ENCODE results near the gene BTF3.
"Not testable (repeated sequence)": the region's sequence is repeated elsewhere in the genome, so short reads cannot be mapped to it uniquely, and the experiment has no call there.

Gene BTF3

DNA sequence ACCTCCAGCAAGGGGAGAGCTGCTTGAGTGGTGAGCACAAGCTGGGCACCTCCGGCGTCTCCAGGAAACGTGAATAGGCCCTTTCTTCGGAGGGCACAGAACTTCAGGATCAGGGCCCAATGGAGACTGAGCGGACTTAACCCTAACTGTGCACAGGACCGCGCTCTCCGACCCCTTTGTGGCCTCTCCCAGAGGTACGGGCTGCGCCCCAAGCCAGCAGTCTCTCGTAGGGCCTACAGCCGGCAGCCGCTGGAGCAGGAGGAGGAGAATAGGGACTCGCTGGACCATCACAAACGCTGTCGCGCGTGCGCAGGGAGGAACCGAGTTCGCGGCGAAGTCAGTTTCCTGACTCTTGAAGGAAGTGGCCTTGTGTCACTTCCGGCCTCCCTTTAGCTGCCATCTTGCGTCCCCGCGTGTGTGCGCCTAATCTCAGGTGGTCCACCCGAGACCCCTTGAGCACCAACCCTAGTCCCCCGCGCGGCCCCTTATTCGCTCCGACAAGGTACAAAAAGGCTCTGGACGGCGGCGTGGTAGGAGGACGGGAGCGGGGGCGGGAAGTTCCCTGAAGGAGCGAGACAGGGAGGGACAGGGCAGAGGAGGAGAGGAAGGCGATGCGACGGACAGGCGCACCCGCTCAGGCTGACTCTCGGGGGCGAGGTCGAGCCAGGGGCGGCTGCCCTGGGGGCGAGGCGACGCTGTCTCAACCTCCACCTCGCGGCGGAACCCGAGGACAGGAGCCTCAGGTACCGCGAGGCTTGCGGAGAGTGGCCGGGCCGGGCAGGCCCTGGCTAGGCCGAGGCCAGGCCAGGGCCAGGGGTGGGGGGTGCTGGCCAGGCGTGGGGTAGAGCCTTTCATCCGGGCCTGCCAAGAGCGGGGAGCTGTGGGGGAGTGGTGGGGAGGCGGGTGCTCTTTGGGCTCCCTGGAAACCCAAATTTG lies at the start of gene BTF3:
TSS of gene BTF3 (plus strand) at position 386 of the 936 bp plus-strand sequence. CDS start at position 612, 226 bp downstream.
- peak; percentile 94 to 95 for DNase-seq

DNA sequence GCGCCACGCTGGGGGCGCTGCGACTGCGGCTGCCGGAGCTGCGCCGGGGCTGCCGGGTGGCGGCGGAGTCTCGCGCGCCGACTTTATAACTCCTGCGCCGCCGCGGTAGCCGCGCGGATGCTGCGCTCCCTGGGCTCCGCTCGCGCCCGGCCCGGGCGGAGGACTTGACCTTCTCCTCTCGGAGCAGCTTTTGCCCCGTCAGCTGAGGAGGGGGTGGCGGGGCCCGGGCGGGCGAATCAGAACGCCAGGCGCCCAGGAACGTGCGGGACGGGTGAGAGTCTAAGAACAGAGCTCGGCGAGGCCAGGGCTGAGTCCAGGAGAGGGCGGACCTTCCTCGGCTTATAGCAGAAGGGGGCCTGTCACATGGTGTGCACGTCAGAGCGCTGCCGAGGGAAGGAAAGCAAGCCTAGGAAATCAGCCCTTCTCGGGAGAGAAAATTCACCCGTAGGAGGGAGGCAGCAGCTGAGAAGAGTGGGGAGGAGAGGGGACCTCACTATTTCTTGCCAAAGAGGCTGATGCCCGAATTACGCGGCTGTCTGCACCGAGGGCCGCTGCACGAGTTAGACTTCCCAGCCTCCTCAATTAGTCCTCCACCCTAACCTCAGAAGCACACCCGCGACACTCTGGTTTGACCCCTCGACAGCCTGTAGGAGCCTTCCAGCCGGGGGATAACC lies 49.6 kb upstream of the BTF3 start, which contains the start of gene FOXD1:
TSS of gene FOXD1 (minus strand) at position 315 of the 674 bp plus-strand sequence. CDS start 415 bp downstream, outside the sequence.
- DNase-seq, result peak in 1 of 2 donors; percentile 54

DNA sequence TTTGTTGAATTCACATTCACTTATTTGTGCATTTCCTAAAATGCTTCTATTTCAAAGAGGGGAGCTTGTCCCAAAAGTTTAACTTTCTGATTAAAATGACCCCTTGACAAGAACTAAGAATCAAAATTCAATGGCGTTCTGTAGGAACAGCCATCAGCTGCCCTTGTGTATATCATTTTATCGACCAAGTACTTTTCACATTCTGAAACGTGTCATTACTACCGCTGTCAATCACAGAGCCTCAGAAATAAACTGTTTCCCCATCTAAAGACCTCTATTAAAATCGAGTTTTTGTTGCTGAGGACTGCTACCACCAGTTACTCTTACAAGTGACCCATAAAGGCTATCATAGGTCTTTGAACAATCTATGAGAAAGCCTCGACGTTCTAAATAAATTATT lies 48.1 kb upstream of the BTF3 start:
- DNase-seq, result no peak

DNA sequence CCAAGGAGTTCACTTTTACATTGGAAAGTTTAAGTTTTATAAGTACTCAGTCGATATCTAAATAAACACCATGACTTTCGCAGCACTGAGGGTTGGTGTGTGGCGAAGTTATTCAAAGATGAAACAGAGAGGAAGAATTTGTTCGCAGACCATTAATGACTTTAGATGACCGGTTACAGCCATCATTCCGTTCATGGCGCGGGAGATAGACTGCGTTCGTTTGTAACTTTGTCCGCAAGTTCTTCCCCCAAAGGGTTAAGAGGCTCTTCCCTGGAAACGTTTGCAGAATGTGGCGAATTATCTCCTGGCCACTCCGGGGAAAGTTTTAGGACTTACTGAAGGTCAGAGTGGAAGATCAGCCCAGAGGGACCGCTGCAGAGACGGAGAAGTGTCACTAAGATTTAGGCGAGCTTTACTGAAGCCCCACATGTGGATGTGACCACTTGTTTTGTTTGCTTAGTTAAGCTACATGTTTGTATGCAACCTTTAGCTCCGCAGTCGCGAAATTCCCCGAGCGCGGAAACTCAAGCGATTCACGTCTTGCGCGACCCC lies 47.5 kb upstream of the BTF3 start:
- DNase-seq, result peak in 1 of 2 donors; percentile 21

DNA sequence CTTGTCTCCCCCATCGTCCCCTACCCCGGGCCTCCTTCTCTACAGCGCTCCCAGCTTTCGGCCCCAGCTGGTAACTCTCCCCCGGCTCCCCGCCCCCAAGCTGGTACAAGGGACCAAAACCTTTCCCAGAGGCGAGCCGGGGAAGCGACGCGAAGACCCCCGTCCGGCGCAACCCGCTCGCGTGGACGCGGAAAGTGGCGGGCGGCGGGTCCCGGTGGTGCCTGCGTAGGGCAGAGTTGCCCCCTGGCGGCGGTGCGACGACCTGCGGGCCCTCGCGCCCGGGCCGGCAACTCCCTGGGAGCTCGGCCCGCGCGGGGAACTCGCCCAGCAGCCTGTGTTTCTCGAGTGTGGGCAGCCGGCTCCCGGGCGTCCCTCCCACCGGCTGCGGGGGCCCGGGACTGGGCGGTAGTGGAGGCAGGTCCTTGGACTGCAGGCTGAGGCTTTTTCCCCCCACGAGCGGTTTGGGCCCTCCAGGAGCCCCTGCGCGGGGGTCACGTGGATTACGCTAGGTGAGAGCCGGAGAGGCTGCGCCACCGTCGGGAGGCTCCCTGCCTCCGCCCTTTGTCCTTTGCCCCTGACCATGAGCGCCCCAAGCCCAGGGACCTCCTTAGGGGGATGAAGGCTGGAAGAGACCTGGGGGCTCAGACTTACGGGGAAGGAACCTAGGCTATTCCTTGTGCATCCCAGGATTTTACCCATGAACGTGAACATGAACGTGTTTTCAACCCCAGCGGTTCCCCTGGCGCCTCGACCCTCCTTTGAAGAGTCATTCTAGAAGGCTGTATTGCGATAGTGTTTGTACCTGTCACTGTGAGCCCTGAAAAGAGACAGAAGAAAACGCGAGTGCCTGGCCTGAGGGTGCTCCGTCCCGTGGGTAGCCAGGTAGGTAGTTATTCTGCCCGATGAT lies 46.8 kb upstream of the BTF3 start:
- peak; percentile 42 to 73 for DNase-seq

DNA sequence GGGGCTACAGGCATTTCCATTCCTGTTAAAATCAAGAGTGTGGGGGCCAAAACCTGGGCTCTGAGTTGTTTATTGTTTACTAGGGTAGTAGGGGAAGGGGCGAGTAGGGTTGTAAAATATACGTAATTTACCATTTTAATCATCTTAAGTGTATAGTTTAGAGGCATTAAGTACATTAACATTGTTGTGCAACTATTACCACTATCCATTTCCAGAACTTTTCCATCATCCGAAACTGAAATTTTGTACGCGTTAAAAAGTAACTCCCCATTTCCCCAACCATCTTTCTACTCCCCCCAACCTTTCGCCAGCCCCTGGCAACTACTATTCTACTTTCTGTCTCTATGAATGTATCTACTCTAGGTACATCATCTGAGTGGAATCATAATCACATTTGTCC lies 46.0 kb upstream of the BTF3 start:
- DNase-seq, result no peak

DNA sequence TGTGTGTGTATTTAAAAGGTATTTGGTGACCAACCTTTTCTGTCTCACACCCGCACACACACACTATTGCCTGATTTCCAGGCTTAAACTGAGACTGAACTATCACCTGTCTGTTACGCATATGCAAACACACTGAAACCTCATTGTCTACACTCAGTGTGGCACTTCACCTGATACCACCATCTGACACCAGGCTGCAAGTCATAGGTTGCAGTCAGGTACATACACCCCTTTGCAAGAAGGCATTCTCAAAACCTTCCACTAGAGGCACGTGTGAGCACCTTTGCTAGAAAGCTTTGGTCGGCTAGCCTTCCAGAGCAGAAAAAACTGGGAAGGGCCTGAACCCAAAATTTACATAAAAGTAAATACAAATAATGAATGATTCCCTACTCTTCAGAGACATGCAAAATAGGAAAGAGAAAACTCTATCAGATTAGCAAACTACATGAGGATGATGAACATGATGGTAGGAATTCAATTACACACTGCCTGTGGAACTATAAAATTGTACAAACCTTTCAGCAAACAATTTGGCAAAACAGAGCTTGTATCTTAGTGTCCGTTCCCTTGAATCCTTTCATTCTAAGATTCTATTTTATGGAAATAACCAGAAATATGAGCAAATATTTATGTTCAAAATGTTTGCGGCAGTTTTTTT lies 43.7 kb upstream of the BTF3 start:
- DNase-seq, result peak in 1 of 2 donors; percentile 55

DNA sequence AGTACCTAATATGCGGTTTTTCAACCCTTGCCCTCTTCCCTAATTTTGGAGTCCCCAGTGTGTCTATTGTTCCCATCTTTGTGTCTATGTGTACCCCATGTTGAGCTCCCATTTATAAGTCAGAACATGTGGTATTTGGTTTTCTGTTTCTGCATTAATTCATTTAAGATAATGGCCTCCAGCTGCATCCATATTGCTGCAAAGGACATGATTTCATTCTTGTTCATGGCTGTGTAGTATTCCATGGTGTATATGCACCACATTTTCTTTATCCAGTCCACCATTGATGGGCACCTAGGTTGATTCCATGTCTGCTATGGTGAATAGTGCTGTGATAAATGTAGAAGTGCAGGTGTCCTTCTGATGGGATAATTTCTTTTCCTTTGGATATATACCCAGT lies 41.8 kb upstream of the BTF3 start:
- DNase-seq, result not testable (repeated sequence)

DNA sequence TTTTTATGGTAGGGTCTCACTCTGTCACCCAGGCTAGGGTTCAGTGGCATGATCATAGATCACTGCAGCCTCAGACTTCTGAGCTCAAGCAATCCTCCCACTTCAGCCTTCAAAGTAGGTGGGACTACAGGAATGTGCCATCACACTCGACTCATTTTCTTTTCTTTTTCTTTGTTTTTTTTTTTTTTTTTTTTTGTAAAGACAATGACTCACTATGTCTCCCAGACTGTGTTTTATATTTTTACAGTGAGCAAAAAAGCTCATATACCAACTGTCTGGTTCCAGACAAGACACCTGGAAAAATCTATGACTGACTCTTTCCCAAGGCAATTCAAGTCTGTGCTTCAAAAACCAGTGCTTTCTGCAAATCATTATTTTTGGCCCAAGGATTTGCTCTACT lies 38.9 kb upstream of the BTF3 start:
- DNase-seq, result no peak

DNA sequence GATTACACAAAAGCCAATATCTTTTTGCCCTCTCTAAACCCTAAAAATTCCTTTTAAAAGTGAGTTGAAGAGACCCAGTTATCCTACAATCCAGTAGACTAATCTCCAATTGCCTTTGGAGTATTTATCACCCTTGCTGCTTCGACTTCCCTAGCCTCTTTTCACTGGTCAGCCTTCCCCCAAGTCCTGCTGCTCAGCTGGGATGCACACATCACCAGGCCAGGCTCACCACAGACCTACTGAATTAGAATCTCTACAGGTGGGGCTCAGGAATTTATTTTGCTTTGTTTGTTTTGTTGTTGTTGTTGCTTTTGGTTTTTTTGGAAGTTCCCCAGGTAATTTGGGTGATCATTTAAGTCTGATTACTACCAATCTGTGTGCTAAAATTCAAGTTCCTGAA lies 38.1 kb upstream of the BTF3 start:
- no peak for DNase-seq

DNA sequence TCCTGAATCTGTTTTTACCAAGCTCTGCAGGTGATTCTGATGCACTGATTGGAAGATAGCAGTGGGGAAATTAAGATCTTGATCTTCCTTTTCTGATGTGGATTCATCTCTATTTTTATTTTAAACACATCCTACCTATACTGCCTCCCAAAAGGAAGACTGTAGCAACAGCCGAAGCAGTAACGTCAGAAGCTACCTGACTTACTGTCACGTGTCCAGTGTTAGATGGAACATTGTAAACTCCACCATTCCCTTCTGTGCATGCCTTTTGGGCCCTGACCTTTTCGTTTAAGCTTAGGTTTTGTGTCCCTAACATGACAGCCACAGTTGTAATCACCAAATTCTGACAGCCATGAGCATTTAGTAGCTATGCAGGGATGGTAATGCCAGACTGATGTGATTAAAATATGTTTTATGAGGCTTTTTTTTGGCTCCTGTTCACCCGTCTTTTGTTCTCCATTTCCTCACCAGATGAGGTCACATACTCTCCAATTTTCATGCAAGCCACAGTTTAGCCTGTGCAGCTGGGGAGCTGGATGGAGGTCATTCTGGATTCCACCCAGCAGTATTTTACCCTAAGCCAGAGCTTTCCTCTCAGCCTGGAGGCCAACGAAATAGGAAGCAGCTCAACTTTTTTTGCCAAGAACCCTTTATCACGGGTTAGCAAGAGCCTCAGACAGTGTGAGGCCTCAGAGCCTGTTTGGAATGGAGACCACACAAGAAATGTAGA lies 34.1 kb upstream of the BTF3 start:
- no peak for DNase-seq

DNA sequence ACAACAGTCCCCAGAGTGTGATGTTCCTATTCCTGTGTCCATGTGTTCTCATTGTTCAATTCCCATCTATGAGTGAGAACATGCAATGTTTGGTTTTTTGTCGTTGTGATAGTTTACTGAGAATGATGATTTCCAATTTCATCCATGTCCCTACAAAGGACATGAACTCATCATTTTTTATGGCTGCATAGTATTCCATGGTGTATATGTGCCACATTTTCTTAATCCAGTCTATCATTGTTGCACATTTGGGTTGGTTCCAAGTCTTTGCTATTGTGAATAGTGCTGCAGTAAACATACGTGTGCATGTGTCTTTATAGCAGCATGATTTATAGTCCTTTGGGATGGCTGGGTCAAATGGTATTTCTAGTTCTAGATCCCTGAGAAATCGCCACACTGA lies 29.6 kb upstream of the BTF3 start:
- DNase-seq, result not testable (repeated sequence)

DNA sequence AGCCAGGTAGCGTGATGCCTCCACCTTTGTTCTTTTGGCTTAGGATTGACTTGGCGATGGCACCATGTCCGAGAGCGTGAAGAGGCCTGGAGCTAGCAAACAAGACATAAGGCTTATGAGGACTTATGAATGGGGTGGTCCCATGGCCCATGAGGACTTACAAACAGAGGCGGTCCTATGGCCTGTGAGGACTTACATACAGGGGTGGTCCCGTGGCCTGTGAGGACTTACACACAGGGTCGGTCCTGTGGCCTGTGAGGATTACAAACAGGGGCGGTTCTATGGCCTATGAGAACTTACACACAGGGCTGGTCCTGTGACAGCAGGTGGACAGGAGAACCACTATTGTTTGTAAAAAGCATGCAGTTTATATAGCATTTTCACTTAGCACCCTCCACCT lies 28.4 kb upstream of the BTF3 start:
- no peak for DNase-seq

DNA sequence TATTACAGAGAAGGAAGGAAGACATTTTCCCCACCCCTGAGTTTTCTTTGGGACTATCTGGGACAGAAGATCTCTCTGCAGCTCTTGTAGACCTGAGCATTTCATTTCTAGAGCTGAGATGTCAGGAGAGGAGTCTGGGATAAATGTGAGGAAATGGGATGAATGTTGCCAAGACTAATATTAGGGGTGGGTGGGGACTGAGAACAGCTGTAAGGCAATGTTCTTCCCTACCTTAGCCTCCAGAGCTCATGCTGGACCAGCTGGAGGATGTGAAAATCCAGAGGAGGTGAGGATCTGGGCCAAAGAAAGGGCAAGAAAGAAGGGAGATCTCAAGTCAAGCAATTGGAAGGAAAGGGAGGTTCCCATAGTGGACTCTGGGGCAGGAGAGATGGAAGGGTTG lies 26.6 kb upstream of the BTF3 start:
- no peak for DNase-seq

DNA sequence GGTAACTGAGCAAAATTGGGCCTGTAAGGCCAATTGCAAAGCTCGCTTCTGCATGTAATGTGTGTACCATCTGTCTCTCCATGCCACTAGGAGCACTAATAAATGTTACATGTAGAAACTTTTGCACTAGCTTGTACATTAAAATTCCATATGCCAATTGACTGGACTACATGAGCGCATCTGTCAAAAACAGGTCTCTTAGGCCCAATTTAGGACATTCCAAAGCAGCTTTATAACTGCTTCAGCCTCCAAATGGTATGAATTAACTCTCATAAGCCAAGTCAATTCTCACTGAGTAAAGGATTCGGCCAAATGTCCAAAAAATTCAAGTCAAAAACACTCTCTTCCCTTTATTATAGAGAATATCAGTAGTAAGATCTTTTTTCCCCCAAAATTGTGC lies 26.1 kb upstream of the BTF3 start:
- no peak for DNase-seq

DNA sequence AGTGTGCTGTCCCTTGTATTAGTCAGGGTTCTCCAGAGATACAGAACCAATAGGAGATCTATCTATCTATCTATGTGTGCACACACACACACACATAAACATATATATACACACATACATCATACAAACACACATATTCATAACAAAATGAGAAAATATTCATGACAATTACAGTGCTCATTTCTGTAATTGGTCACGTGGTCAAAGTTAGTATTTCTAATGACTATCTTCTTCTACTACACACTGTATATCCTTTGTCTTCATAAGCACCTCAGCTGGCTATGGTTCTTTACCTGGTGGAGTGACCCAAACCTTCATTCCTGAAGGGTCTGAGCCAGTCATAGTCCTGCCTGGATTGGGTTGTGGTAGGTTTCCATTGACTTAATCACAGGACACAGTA lies 17.7 kb upstream of the BTF3 start:
- DNase-seq, result no peak

DNA sequence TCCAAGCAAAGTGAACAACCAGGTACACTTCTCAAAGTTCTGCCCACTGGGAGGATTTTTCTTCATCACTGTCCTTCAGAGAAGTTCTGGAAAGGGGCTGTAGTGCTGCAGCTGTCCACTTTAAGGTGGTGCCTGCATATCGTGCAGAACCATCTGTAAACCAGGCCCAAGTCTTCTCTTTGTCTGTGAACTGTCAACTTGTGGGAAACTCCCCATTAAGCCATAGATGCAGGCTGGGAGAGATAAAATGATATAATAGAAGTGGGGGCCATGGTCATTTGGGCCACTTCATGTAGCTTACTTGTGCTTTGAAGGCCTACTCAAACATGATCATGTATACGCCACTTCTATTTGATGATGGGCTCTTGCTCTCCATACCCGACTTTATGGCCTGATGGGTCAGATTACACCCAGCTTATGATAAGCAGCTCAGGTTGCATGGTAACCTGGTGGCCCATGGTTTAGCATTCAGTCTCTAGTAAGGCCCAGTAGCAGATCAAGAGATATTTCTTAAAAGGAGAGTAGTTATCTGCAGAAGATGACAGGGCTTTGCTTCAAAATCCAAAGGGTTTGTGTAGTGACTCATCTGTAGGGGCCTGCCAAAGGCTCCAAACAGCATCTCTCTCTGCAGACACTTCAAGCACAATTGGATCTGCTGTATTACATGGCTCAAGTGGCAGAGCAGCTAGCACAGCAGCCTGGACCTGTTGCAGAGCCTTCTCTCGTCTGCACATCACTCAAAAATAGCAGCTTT lies 15.7 kb upstream of the BTF3 start:
- no peak for DNase-seq

DNA sequence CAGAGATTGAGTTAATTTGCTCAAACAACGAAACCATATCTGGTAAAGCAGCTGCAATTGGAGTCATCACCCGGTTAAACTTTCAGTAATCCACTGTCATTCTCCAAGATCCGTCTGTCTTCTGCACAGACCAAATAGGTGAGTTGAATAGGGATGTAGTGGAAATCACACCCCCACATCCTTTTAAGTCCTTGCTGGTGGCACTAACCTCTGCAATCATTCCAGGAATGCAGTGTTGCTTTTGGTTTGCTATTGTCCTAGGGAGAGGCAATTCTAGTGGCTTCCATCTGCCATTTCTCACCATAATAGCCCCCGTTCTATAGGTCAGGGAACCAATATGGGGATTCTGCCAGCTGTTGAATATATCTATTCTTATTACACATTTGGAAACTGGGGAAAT lies 14.6 kb upstream of the BTF3 start:
- no peak for DNase-seq

DNA sequence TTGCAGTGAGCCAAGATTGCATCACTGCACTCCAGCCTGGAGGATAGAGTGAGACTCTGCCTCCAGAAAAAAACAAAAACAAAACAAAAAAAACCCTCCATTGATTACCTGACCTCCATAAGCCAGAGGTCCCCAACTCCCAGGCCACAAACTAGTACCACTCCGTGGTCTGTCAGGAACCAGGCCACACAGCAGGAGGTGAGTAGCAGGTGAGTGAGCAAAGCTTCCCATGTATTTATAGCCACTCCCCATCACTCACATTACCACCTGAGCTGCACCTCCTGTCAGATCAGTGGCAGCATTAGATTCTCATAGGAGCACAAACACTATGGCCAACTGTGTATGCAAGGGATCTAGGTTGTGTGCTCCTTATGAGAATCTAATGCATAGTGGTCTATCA lies 13.7 kb upstream of the BTF3 start:
- DNase-seq, result no peak

DNA sequence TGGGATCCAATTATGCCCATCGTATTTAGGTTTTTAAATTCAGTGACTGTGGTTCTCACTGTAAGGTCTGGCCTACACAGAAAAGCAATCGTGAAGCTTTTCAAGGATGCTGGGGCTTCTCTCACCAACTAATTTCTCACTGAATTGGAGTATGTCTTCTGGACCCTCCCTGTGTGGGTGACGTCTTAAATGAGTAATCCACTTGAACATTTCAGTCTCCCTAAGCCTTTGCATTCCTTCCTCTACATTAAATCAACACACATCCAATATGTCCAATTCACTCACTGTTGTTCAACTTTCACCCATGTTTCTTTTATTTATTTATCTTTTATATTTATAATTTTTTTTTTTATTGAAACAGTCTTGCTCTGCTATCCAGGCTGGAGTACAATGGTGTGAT lies 12.5 kb upstream of the BTF3 start:
- no peak for DNase-seq
